PFSK-1 (cell line): ENCODE data around the gene ADD1.

Experiments used
- FOXP2 ChIP-seq: optimal IDR thresholded peaks from 2 replicates; pipeline ENCODE3; 2011; ENCODE audit warnings: borderline replicate concordance, control low read depth, inconsistent platforms; ENCODE audit not compliant: insufficient read depth; ENCODE audit errors: extremely low read length, extremely low read depth
- POLR2AphosphoS5 ChIP-seq: IDR thresholded peaks from 2 replicates; pipeline ENCODE4 v1.6.1; 2012; ENCODE audit warnings: low read depth, mild to moderate bottlenecking, control low read depth, low read length, moderate library complexity
- REST ChIP-seq, 2 experiments: IDR thresholded peaks; 2 replicates each; pipeline versions ENCODE4 v1.6.1 to v1.8.0; 2011 to 2012; ENCODE audit warnings: low read depth in 2 of 2, low read length in 2 of 2, control low read depth in 1 of 2, inconsistent platforms in 1 of 2, mild to moderate bottlenecking in 1 of 2, moderate library complexity in 1 of 2; ENCODE audit not compliant: insufficient read depth in 1 of 2
- SIN3A ChIP-seq: IDR thresholded peaks from 2 replicates; pipeline ENCODE4 v1.6.1; 2012; ENCODE audit warnings: mild to moderate bottlenecking, low read length, moderate library complexity, borderline replicate concordance; ENCODE audit not compliant: insufficient read depth
- TAF1 ChIP-seq: IDR thresholded peaks from 2 replicates; pipeline ENCODE4 v1.6.1; 2012; ENCODE audit warnings: low read length, control low read depth, borderline replicate concordance; ENCODE audit not compliant: insufficient read depth

The ADD1 gene

GRCh38 chr4:2804973-2805501 lies 38.6 kb upstream of the ADD1 start:
- TF ChIP-seq POLR2AphosphoS5 (no peak), SIN3A (no peak), REST (IDR thresholded peaks at IDR 0.05; ENCODE audit: insufficient read depth in 1 of 2, low read depth in 2 of 2, low read length in 2 of 2) (no peak), TAF1 (no peak), FOXP2 (no peak)

- no peak for TF ChIP-seq FOXP2
- TF ChIP-seq SIN3A, result no peak
- TF ChIP-seq TAF1, result no peak
- TF ChIP-seq POLR2AphosphoS5, result no peak
- TF ChIP-seq REST (IDR thresholded peaks at IDR 0.05; ENCODE audit: insufficient read depth in 1 of 2, low read depth in 2 of 2, low read length in 2 of 2), result no peak
Measured at GRCh38 chr4:2805712-2806389, 37.8 kb upstream of the ADD1 start.

GRCh38 chr4:2806390-2807355 lies 37.0 kb upstream of the ADD1 start:
- TF ChIP-seq FOXP2 (no peak), POLR2AphosphoS5 (no peak), SIN3A (no peak), REST (IDR thresholded peaks at IDR 0.05; ENCODE audit: insufficient read depth in 1 of 2, low read depth in 2 of 2, low read length in 2 of 2) (no peak), TAF1 (no peak)

GRCh38 chr4:2807571-2807970 lies 36.1 kb upstream of the ADD1 start:
- TF ChIP-seq POLR2AphosphoS5 (no peak), TAF1 (no peak), SIN3A (no peak), FOXP2 (no peak), REST (IDR thresholded peaks at IDR 0.05; ENCODE audit: insufficient read depth in 1 of 2, low read depth in 2 of 2, low read length in 2 of 2) (no peak)
